Activated B cell treated with CpG ODN at 0.5 μM for 24 hours (primary cell): ENCODE measurements around the gene EEA1. TPM values are rescaled to one million over a fixed set of nuclear protein-coding genes. Genes with fewer than 3 reads are reported as not detected.

Experiments used
- ATAC-seq: fragments of 200-7000 bp; cut with Tn5 transposase; one replicate; pipeline ENCODE4 v1.10.0; 2021; ENCODE audit warnings: low read depth, mild to moderate bottlenecking, moderate library complexity
- CTCF ChIA-PET: fragments of 350-600 bp; sonication (Branson Sonifier 250); formaldehyde crosslinking; loops from one replicate; lab custom pipeline; 2021; ENCODE audit warnings: antibody characterized with exemption; lab: Charles Lee
- POLR2A ChIA-PET: fragments of 350-600 bp; sonication (Branson Sonifier 250); formaldehyde crosslinking; loops from one replicate; lab custom pipeline; 2021; ENCODE audit warnings: antibody characterized with exemption; lab: Charles Lee
- DNase-seq: peaks from one replicate; pipeline ENCODE4 v3.0.0; 2022
- H3K27ac Mint-ChIP-seq: one replicate; pipeline ENCODE4 v1.8.0; 2020; ENCODE audit warnings: mixed read lengths
- H3K27me3 Mint-ChIP-seq: one replicate; pipeline ENCODE4 v1.8.0; 2021; ENCODE audit warnings: mixed read lengths
- H3K36me3 Mint-ChIP-seq: one replicate; pipeline ENCODE4 v1.8.0; 2021; ENCODE audit warnings: low read depth, mixed read lengths
- H3K4me1 Mint-ChIP-seq: one replicate; pipeline ENCODE4 v1.8.0; 2021; ENCODE audit warnings: mixed read lengths
- H3K4me3 Mint-ChIP-seq: one replicate; pipeline ENCODE4 v1.8.0; 2020; ENCODE audit warnings: mild to moderate bottlenecking, mixed read lengths
- H3K9me3 Mint-ChIP-seq: one replicate; pipeline ENCODE4 v1.8.0; 2020; ENCODE audit warnings: mixed read lengths
- intact Hi-C: fragments of 100-400 bp; cut with micrococcal nuclease; formaldehyde crosslinking; loops from one replicate; pipeline ENCODE4 v1.15.1; 2024
- total RNA-seq: library from RNA; stranded (reverse); gene quantifications from 2 replicates; pipeline ENCODE4 v1.2.3, GENCODE V29; 2022
- TF ChIP-seq, protein P1 (sequence below): fragments of 200-600 bp; IDR thresholded peaks from one replicate; pipeline ENCODE4 v1.8.0; 2022; ENCODE audit warnings: antibody characterized with exemption, mild to moderate bottlenecking

Gene EEA1
- total RNA-seq, 1 donor from 2014 or later = 22.6 TPM

GRCh38 chr12:92821142-92821541 lies 108.0 kb downstream of the EEA1 start:
- no peaks in the 10 kb centered on the region for H3K9me3 Mint-ChIP-seq
- H3K27me3 Mint-ChIP-seq = no peaks in the 10 kb centered on the region
- intact Hi-C loops = no loop called here
- DNase-seq = no peak
- CTCF ChIA-PET = interaction anchor here (1.2 kb wide), 1 partner anchor 36 kb away, joined by 3 read pairs; no protein-coding TSS in a partner anchor
- H3K27ac Mint-ChIP-seq = no peak overlapping the region
- POLR2A ChIA-PET = no interaction called here
- no peaks in the 10 kb centered on the region for H3K4me1 Mint-ChIP-seq
- peaks cover 22% of the 10 kb centered on the region for H3K36me3 Mint-ChIP-seq
- TF ChIP-seq, protein P1, sequence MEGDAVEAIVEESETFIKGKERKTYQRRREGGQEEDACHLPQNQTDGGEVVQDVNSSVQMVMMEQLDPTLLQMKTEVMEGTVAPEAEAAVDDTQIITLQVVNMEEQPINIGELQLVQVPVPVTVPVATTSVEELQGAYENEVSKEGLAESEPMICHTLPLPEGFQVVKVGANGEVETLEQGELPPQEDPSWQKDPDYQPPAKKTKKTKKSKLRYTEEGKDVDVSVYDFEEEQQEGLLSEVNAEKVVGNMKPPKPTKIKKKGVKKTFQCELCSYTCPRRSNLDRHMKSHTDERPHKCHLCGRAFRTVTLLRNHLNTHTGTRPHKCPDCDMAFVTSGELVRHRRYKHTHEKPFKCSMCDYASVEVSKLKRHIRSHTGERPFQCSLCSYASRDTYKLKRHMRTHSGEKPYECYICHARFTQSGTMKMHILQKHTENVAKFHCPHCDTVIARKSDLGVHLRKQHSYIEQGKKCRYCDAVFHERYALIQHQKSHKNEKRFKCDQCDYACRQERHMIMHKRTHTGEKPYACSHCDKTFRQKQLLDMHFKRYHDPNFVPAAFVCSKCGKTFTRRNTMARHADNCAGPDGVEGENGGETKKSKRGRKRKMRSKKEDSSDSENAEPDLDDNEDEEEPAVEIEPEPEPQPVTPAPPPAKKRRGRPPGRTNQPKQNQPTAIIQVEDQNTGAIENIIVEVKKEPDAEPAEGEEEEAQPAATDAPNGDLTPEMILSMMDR = no peak
- no peak overlapping the region for H3K4me3 Mint-ChIP-seq
- ATAC-seq = no peak

GRCh38 chr12:92814584-92814983 lies 114.5 kb downstream of the EEA1 start:
- Mint-ChIP-seq H3K4me1 (peaks cover 15% of the 10 kb centered on the region), H3K4me3 (no peak overlapping the region), H3K27ac (no peak overlapping the region), H3K27me3 (no peaks in the 10 kb centered on the region), H3K36me3 (peaks cover 52% of the 10 kb centered on the region), H3K9me3 (no peaks in the 10 kb centered on the region)
- ATAC-seq (no peak), DNase-seq (no peak)
- TF ChIP-seq, protein P1 = no peak
- CTCF ChIA-PET = no interaction called here
- intact Hi-C loops = no loop called here
- POLR2A ChIA-PET = no interaction called here

GRCh38 chr12:92810370-92810769 lies 118.7 kb downstream of the EEA1 start:
- H3K36me3 Mint-ChIP-seq = peaks cover 57% of the 10 kb centered on the region
- TF ChIP-seq, protein P1 = no peak
- H3K4me1 Mint-ChIP-seq = peaks cover 15% of the 10 kb centered on the region
- no peak for DNase-seq
- intact Hi-C loops = no loop called here
- no peak overlapping the region for H3K27ac Mint-ChIP-seq
- H3K27me3 Mint-ChIP-seq = no peaks in the 10 kb centered on the region
- CTCF ChIA-PET = no interaction called here
- H3K4me3 Mint-ChIP-seq = no peak overlapping the region
- no peak for ATAC-seq
- peaks cover 3% of the 10 kb centered on the region for H3K9me3 Mint-ChIP-seq
- POLR2A ChIA-PET = no interaction called here

DNA sequence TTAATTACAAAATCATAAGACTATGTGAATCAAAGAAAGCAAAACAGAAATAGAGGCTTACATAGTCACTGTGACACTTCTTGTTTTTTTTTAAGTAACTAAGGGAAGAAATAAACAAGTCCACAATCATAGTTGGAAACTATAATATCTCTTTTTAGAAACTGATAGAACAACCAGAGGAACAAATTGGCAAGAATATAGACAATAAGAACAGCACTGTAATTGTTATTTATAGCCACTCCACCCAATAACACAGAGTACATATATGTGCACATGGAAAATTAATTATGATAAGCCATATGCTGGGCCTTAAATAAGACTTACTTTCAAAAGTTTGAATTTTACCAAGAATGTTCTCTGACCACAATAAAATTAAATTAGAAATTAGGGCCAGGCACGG lies 125.2 kb downstream of the EEA1 start:
- ChIA-PET CTCF (no interaction called here), POLR2A (no interaction called here)
- DNase-seq = no peak
- peaks cover 3% of the 10 kb centered on the region for H3K9me3 Mint-ChIP-seq
- H3K4me3 Mint-ChIP-seq = no peak overlapping the region
- no peak overlapping the region for H3K27ac Mint-ChIP-seq
- no peak for ATAC-seq
- TF ChIP-seq, protein P1 = no peak
- intact Hi-C loops = loop anchor here (2.0 kb wide), 1 partner anchor 15 kb away; no protein-coding TSS in a partner anchor
- H3K4me1 Mint-ChIP-seq = no peaks in the 10 kb centered on the region
- H3K36me3 Mint-ChIP-seq = peaks cover 67% of the 10 kb centered on the region
- no peaks in the 10 kb centered on the region for H3K27me3 Mint-ChIP-seq

- Mint-ChIP-seq H3K9me3 (peaks cover 3% of the 10 kb centered on the region), H3K27me3 (no peaks in the 10 kb centered on the region), H3K4me3 (no peak overlapping the region), H3K4me1 (no peaks in the 10 kb centered on the region), H3K27ac (no peak overlapping the region), H3K36me3 (peaks cover 61% of the 10 kb centered on the region)
- POLR2A ChIA-PET = no interaction called here
- TF ChIP-seq, protein P1 = no peak
- intact Hi-C loops = no loop called here
- DNase-seq (no peak), ATAC-seq (no peak)
- CTCF ChIA-PET = no interaction called here
Measured at GRCh38 chr12:92802906-92803305, 126.2 kb downstream of the EEA1 start.
